MM.1S (cell line): Measurements from ENCODE around the gene JAK3.

Experiments used
- DNase-seq: peaks from one replicate; pipeline ENCODE4 v3.0.0-alpha.2; 2015
- H2AFZ ChIP-seq: fragments of 300-600 bp; sonication (generic); 2 replicates; pipeline ENCODE4 v1.6.0; 2016; ENCODE audit warnings: antibody characterized with exemption, low read length
- H3F3A ChIP-seq: fragments of 300-600 bp; sonication (generic); 2 replicates; pipeline ENCODE4 v1.6.1; 2016; ENCODE audit warnings: mild to moderate bottlenecking, antibody characterized with exemption, low read length, moderate library complexity, mixed read lengths; ENCODE audit not compliant: insufficient read depth
- H3K27ac ChIP-seq: fragments of 300-600 bp; sonication (generic); 2 replicates; pipeline ENCODE4 v1.5.1; 2016; ENCODE audit warnings: mild to moderate bottlenecking, low read length
- H3K27me3 ChIP-seq: fragments of 300-600 bp; sonication (generic); replicated peaks from 2 replicates; pipeline ENCODE4 v1.6.0; 2016; ENCODE audit warnings: low read length; ENCODE audit not compliant: insufficient read depth
- H3K36me3 ChIP-seq: fragments of 300-600 bp; sonication (generic); replicated peaks from 2 replicates; pipeline ENCODE4 v1.6.1; 2016; ENCODE audit warnings: mild to moderate bottlenecking, low read length, mixed read lengths; ENCODE audit not compliant: insufficient read depth
- H3K4me1 ChIP-seq: fragments of 300-600 bp; sonication (generic); 2 replicates; pipeline ENCODE4 v1.6.1; 2016; ENCODE audit warnings: low read length, mixed read lengths
- H3K4me2 ChIP-seq: fragments of 300-600 bp; sonication (generic); 2 replicates; pipeline ENCODE4 v1.6.0; 2016; ENCODE audit warnings: low read depth, low read length
- H3K4me3 ChIP-seq: fragments of 300-600 bp; sonication (generic); 2 replicates; pipeline ENCODE4 v1.5.1; 2016; ENCODE audit warnings: low read length, mixed read lengths
- H3K79me2 ChIP-seq: fragments of 300-600 bp; sonication (generic); 2 replicates; pipeline ENCODE4 v1.6.1; 2016; ENCODE audit warnings: mixed run types, low read length, mixed read lengths
- H3K9ac ChIP-seq: fragments of 300-600 bp; sonication (generic); 2 replicates; pipeline ENCODE4 v1.6.1; 2016; ENCODE audit warnings: low read length, mixed read lengths
- H3K9me2 ChIP-seq: fragments of 300-600 bp; sonication (generic); replicated peaks from 2 replicates; pipeline ENCODE4 v1.6.1; 2016; ENCODE audit warnings: mild to moderate bottlenecking, low read length, mixed read lengths; ENCODE audit not compliant: insufficient read depth
- H3K9me3 ChIP-seq: fragments of 300-600 bp; sonication (generic); replicated peaks from 2 replicates; pipeline ENCODE4 v1.6.1; 2016; ENCODE audit warnings: mild to moderate bottlenecking, low read length, mixed read lengths; ENCODE audit not compliant: insufficient read depth
- H4K20me1 ChIP-seq: fragments of 300-600 bp; sonication (generic); 2 replicates; pipeline ENCODE4 v1.6.1; 2016; ENCODE audit warnings: mild to moderate bottlenecking, low read length, moderate library complexity, mixed read lengths; ENCODE audit not compliant: insufficient read depth
- CTCF ChIP-seq: fragments of 300-600 bp; sonication (generic); IDR thresholded peaks from 2 replicates; pipeline ENCODE4 v1.5.1; 2016; ENCODE audit warnings: antibody characterized with exemption, low read length, mixed read lengths
- EZH2 ChIP-seq: fragments of 300-600 bp; sonication (generic); optimal IDR thresholded peaks from 2 replicates; pipeline ENCODE3; 2017; ENCODE audit warnings: low read depth, mild to moderate bottlenecking, antibody characterized with exemption, low read length, mixed read lengths
- EZH2phosphoT487 ChIP-seq: fragments of 300-600 bp; sonication (generic); IDR thresholded peaks from 2 replicates; pipeline ENCODE4 v1.6.1; 2018; ENCODE audit warnings: antibody characterized with exemption, low read length

JAK3 gene

GRCh38 chr19:17847538-17848366 lies at the start of gene JAK3:
TSS of gene JAK3 (minus strand) at chr19:17847982. CDS start at chr19:17844417, 3,565 bp downstream.
- Histone ChIP-seq H4K20me1 (no peaks in the 10 kb centered on the region), H3K79me2 (no peaks in the 10 kb centered on the region), H3K9ac (peak within 1 kb of the TSS; percentile 63; the same call in 1 of the 2 replicates), H3K27ac (peak within 1 kb of the TSS; percentile 71; the same call in 1 of the 2 replicates), H3K9me3 (no peaks in the 10 kb centered on the region), H3K27me3 (no peaks in the 10 kb centered on the region), H3F3A (peaks cover 6% of the 10 kb centered on the region; the same call in 1 of the 2 replicates), H3K4me2 (peak within 1 kb of the TSS; percentile 86; the same call in 1 of the 2 replicates), H2AFZ (peak within 1 kb of the TSS; percentile 77), H3K4me3 (peak within 1 kb of the TSS; percentile 60), H3K4me1 (peaks cover 14% of the 10 kb centered on the region), H3K36me3 (no peaks in the 10 kb centered on the region), H3K9me2 (no peaks in the 10 kb centered on the region)
- peak; percentile 67 for DNase-seq
- TF ChIP-seq CTCF (no peak), EZH2phosphoT487 (no peak), EZH2 (no peak)

DNA sequence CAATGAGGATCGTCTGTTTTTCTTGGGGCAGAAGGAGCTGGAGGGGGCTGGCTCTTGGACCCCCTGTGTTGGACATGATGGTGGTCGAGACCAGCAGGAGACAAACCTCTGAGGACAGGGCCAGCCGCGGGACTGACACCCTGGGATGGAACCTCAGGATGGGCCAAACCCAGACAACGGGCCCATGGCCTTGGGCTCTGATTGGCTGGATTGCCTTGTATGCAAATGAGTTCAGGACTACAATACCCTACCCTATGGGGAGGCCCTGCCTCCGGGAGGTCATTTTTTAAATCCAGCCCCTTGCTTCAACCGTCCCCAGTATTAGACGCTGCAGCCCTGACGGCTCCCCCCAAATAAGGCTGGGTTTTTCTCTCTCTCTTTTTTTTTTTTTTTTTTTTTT lies 46.0 kb upstream of the JAK3 start:
- H3K27me3 ChIP-seq = peaks cover 65% of the 10 kb centered on the region
- TF ChIP-seq EZH2phosphoT487 (no peak), EZH2 (no peak)

GRCh38 chr19:17889609-17890214 lies 41.9 kb upstream of the JAK3 start:
- Histone ChIP-seq H3K4me2 (no peak overlapping the region), H4K20me1 (no peaks in the 10 kb centered on the region), H3K9ac (no peak overlapping the region), H3K36me3 (no peaks in the 10 kb centered on the region), H3K27ac (no peak overlapping the region), H3K4me3 (no peak overlapping the region), H3K9me3 (no peaks in the 10 kb centered on the region), H3F3A (no peaks in the 10 kb centered on the region), H3K27me3 (peaks cover 60% of the 10 kb centered on the region), H3K9me2 (no peaks in the 10 kb centered on the region), H2AFZ (no peak overlapping the region), H3K4me1 (no peaks in the 10 kb centered on the region), H3K79me2 (no peaks in the 10 kb centered on the region)
- TF ChIP-seq EZH2phosphoT487 (no peak), CTCF (no peak), EZH2 (no peak)
- DNase-seq = no peak

More for the DNA sequence above, 46.0 kb upstream of the JAK3 start:
- H2AFZ ChIP-seq = no peak overlapping the region
- H3K4me2 ChIP-seq = no peak overlapping the region
- no peaks in the 10 kb centered on the region for H3K36me3 ChIP-seq
- H3K4me1 ChIP-seq = no peaks in the 10 kb centered on the region
- no peaks in the 10 kb centered on the region for H4K20me1 ChIP-seq
- DNase-seq = no peak
- no peaks in the 10 kb centered on the region for H3K9me2 ChIP-seq
- H3K4me3 ChIP-seq = no peak overlapping the region
- no peaks in the 10 kb centered on the region for H3K9me3 ChIP-seq
- no peaks in the 10 kb centered on the region for H3K79me2 ChIP-seq
- H3F3A ChIP-seq = no peaks in the 10 kb centered on the region
- no peak overlapping the region for H3K9ac ChIP-seq
- no peak overlapping the region for H3K27ac ChIP-seq
